Vagina (tissue), 2 donors: Measurements from ENCODE around the gene TMEM91. TPM values are rescaled to one million over a fixed set of nuclear protein-coding genes. Genes with fewer than 3 reads are reported as not detected.

Experiments used
- DNase-seq, 2 donors: peaks; one replicate each; pipeline ENCODE4 v3.0.0-alpha.2; 2017; ENCODE audit errors: extremely low spot score in 2 of 2
- H3K27ac ChIP-seq: fragments of 200-600 bp; sonication (generic); one replicate; pipeline ENCODE4 v1.5.1; 2019
- H3K27me3 ChIP-seq: fragments of 200-600 bp; sonication (generic); one replicate; pipeline ENCODE4 v1.5.1; 2019
- H3K36me3 ChIP-seq, 2 donors: fragments of 200-600 bp; sonication (generic); one replicate each; pipeline ENCODE4 v1.5.1; 2017 to 2019
- H3K4me1 ChIP-seq: fragments of 200-600 bp; sonication (generic); one replicate; pipeline ENCODE4 v1.5.1; 2019
- H3K4me3 ChIP-seq, 2 donors: fragments of 200-600 bp; sonication (generic); 1 replicate in 1 of 2; 2 replicates in 1 of 2; pipeline ENCODE4 v1.5.1; 2016 to 2019
- H3K9me3 ChIP-seq: fragments of 200-600 bp; sonication (generic); one replicate; pipeline ENCODE4 v1.5.1; 2019
- CTCF ChIP-seq, 3 experiments: fragments of 450-650 bp in 2 of 3; fragments of 200-600 bp in 1 of 3; sonication (generic) in 1 of 3; IDR thresholded peaks; one replicate each; pipeline ENCODE4 v1.5.1; 2017 to 2019; ENCODE audit warnings: antibody characterized with exemption in 3 of 3, mild to moderate bottlenecking in 2 of 3, moderate library complexity in 2 of 3
- POLR2A ChIP-seq, 2 donors: fragments of 450-650 bp; IDR thresholded peaks; one replicate each; pipeline ENCODE4 v1.6.1; 2017; ENCODE audit warnings: antibody characterized with exemption in 2 of 2, mild to moderate bottlenecking in 2 of 2, moderate library complexity in 2 of 2
- POLR2AphosphoS5 ChIP-seq, 2 donors: sonication (generic); formaldehyde crosslinking; IDR thresholded peaks; one replicate each; pipeline ENCODE4 v1.9.0; 2017; ENCODE audit warnings: antibody characterized with exemption in 2 of 2, mild to moderate bottlenecking in 2 of 2, low read depth in 1 of 2; ENCODE audit not compliant: insufficient read depth in 1 of 2
- intact Hi-C: fragments of 100-400 bp; cut with DNase I; formaldehyde crosslinking; loops from one replicate; pipeline ENCODE4 v1.15.1; 2023
- total RNA-seq: library from RNA; depleted of rRNA; stranded (reverse); fragments of >200 nt; gene quantifications from one replicate; pipeline ENCODE4 v1.2.3, GENCODE V29; 2016

Gene TMEM91
- total RNA-seq, 1 donor from 2014 or later: 34.4 TPM

- no peaks in the 10 kb centered on the region for H3K27me3 ChIP-seq
- TF ChIP-seq POLR2A (IDR thresholded peaks at IDR 0.05): no peak
Measured at GRCh38 chr19:41410336-41411054, 34.2 kb downstream of the TMEM91 start.

GRCh38 chr19:41411100-41411967 lies 35.0 kb downstream of the TMEM91 start:
- peak overlapping the region; percentile 61 for H3K27ac ChIP-seq
- no peak for DNase-seq
- peaks cover 21% of the 10 kb centered on the region for H3K4me1 ChIP-seq
- no peaks in the 10 kb centered on the region for H3K27me3 ChIP-seq
- no peaks in the 10 kb centered on the region for H3K9me3 ChIP-seq
- intact Hi-C loops: no loop called here
- peaks cover 0 to 48% of the 10 kb centered on the region in 2 donors for H3K36me3 ChIP-seq
- TF ChIP-seq CTCF (IDR thresholded peaks at IDR 0.05) (no peak), POLR2AphosphoS5 (IDR thresholded peaks at IDR 0.05; ENCODE audit: insufficient read depth in 1 of 2, low read depth in 1 of 2) (no peak), POLR2A (IDR thresholded peaks at IDR 0.05) (no peak)
- H3K4me3 ChIP-seq: no peak overlapping the region

More at GRCh38 chr19:41410336-41411054, 34.2 kb downstream of the TMEM91 start:
- Histone ChIP-seq H3K4me3 (no peak overlapping the region), H3K9me3 (no peaks in the 10 kb centered on the region), H3K4me1 (peaks cover 25% of the 10 kb centered on the region), H3K36me3 (peaks cover 0 to 41% of the 10 kb centered on the region in 2 donors), H3K27ac (peak overlapping the region; percentile 61)
- no peak for DNase-seq
- intact Hi-C loops: no loop called here

- no peak for DNase-seq
- Histone ChIP-seq H3K36me3 (peaks cover 0 to 54% of the 10 kb centered on the region in 2 donors), H3K9me3 (no peaks in the 10 kb centered on the region), H3K27ac (peak overlapping the region; percentile 61), H3K27me3 (no peaks in the 10 kb centered on the region), H3K4me3 (no peak overlapping the region), H3K4me1 (peaks cover 21% of the 10 kb centered on the region)
- intact Hi-C loops: no loop called here
- TF ChIP-seq POLR2A (IDR thresholded peaks at IDR 0.05): no peak
- no peak for TF ChIP-seq POLR2AphosphoS5 (IDR thresholded peaks at IDR 0.05; ENCODE audit: insufficient read depth in 1 of 2, low read depth in 1 of 2)
- no peak for TF ChIP-seq CTCF (IDR thresholded peaks at IDR 0.05)
Measured at GRCh38 chr19:41411968-41412265, 35.6 kb downstream of the TMEM91 start.

GRCh38 chr19:41412953-41413352 lies 36.6 kb downstream of the TMEM91 start:
- Histone ChIP-seq H3K27ac (no peak overlapping the region), H3K36me3 (peaks cover 0 to 59% of the 10 kb centered on the region in 2 donors), H3K4me3 (no peak overlapping the region), H3K4me1 (peaks cover 21% of the 10 kb centered on the region), H3K9me3 (no peaks in the 10 kb centered on the region), H3K27me3 (no peaks in the 10 kb centered on the region)
- intact Hi-C loops: no loop called here
- no peak for DNase-seq
- TF ChIP-seq POLR2A (IDR thresholded peaks at IDR 0.05): no peak
- no peak for TF ChIP-seq CTCF (IDR thresholded peaks at IDR 0.05)
- no peak for TF ChIP-seq POLR2AphosphoS5 (IDR thresholded peaks at IDR 0.05; ENCODE audit: insufficient read depth in 1 of 2, low read depth in 1 of 2)

GRCh38 chr19:41413947-41414346 lies 37.6 kb downstream of the TMEM91 start:
- H3K9me3 ChIP-seq: no peaks in the 10 kb centered on the region
- peaks cover 16% of the 10 kb centered on the region for H3K4me1 ChIP-seq
- no peak for DNase-seq
- no peaks in the 10 kb centered on the region for H3K27me3 ChIP-seq
- H3K36me3 ChIP-seq: peaks cover 0 to 64% of the 10 kb centered on the region in 2 donors
- no peak overlapping the region for H3K27ac ChIP-seq
- intact Hi-C loops: no loop called here
- no peak overlapping the region for H3K4me3 ChIP-seq
- TF ChIP-seq POLR2A (IDR thresholded peaks at IDR 0.05) (no peak), CTCF (IDR thresholded peaks at IDR 0.05) (no peak), POLR2AphosphoS5 (IDR thresholded peaks at IDR 0.05; ENCODE audit: insufficient read depth in 1 of 2, low read depth in 1 of 2) (no peak)
